Measurements from ENCODE around the gene ZDHHC11B. TPM values are rescaled to one million over a fixed set of nuclear protein-coding genes. Genes with fewer than 3 reads are reported as not detected.

The ZDHHC11B gene
- polyA plus RNA-seq, 5 donors: 24.9 to 42.4 (median 39.3) TPM

- no peak for DNase-seq
Measured at GRCh38 chr5:661891-662750, 122.4 kb downstream of the ZDHHC11B start.

GRCh38 chr5:660491-661030, 124.0 kb downstream of the ZDHHC11B start:
- DNase-seq: no peak

Other genes starting within 250 kb of the ZDHHC11B start
- 10 to 100 TPM in 2 of 5 donors, 1 to 10 TPM in 3; 7.6 to 12.2 (median 9.6) TPM for gene CEP72, start 172.4 kb downstream of the ZDHHC11B start, polyA plus RNA-seq (ENCODE audit: insufficient read depth in 1 of 5, insufficient read length in 5 of 5, low replicate concordance in 1 of 5)
- 1 to 10 TPM; 6.4 to 8.2 (median 6.9) TPM for gene TPPP, start 91.4 kb downstream of the ZDHHC11B start, polyA plus RNA-seq (ENCODE audit: insufficient read depth in 1 of 5, insufficient read length in 5 of 5, low replicate concordance in 1 of 5)
- 10 to 100 TPM; 24.1 to 34.7 (median 27.2) TPM for gene ZDHHC11, start 66.3 kb upstream of the ZDHHC11B start, polyA plus RNA-seq (ENCODE audit: insufficient read depth in 1 of 5, insufficient read length in 5 of 5, low replicate concordance in 1 of 5)
- gene BRD9, start 108.1 kb upstream of the ZDHHC11B start, polyA plus RNA-seq (ENCODE audit: insufficient read depth in 1 of 5, insufficient read length in 5 of 5, low replicate concordance in 1 of 5): 10 to 100 TPM; 43.0 to 53.8 (median 49.0) TPM
- gene TRIP13, start 108.2 kb upstream of the ZDHHC11B start, polyA plus RNA-seq (ENCODE audit: insufficient read depth in 1 of 5, insufficient read length in 5 of 5, low replicate concordance in 1 of 5): 10 to 100 TPM in 4 of 5 donors, 1 to 10 TPM in 1; 9.7 to 16.5 (median 14.3) TPM
- 10 to 100 TPM in 2 of 5 donors, 1 to 10 TPM in 3; 6.1 to 16.6 (median 7.7) TPM for gene NKD2, start 224.1 kb upstream of the ZDHHC11B start, polyA plus RNA-seq (ENCODE audit: insufficient read depth in 1 of 5, insufficient read length in 5 of 5, low replicate concordance in 1 of 5)